Erythroblast (primary cell): Measurements from ENCODE around the gene WWP2.

Source experiments
- GATA1 ChIP-seq: IDR thresholded peaks from 2 replicates; pipeline ENCODE4 v1.6.1; 2011; ENCODE audit warnings: low read depth, mild to moderate bottlenecking, control low read depth, low read length, moderate library complexity
- POLR2A ChIP-seq: IDR thresholded peaks from 2 replicates; pipeline ENCODE4 v1.6.1; 2011; ENCODE audit warnings: mild to moderate bottlenecking, low read length

- TF ChIP-seq POLR2A: no peak
- TF ChIP-seq GATA1: no peak
These were observed 45.1 kb upstream of the WWP2 start for GRCh38 chr16:69717066-69717465.
